H9 (cell line): ENCODE measurements around the gene C20orf204. TPM values are rescaled to one million over a fixed set of nuclear protein-coding genes. Genes with fewer than 3 reads are reported as not detected.

ENCODE experiments used
- DNase-seq: peaks from one replicate; pipeline ENCODE4 v3.0.0-alpha.2; 2017
- H2AFZ ChIP-seq: one replicate; pipeline ENCODE4 v1.6.1; 2013; ENCODE audit warnings: mild to moderate bottlenecking, low read length, control low read depth, moderate library complexity
- H2AK5ac ChIP-seq: 2 replicates; pipeline ENCODE4 v1.6.1; 2013; ENCODE audit warnings: low read length, control low read depth, mixed read lengths; ENCODE audit not compliant: insufficient read length
- H2BK120ac ChIP-seq: one replicate; pipeline ENCODE4 v1.6.1; 2013; ENCODE audit warnings: low read depth, mild to moderate bottlenecking, low read length, control low read depth, inconsistent platforms; ENCODE audit not compliant: poor library complexity, severe bottlenecking
- H2BK12ac ChIP-seq: 2 replicates; pipeline ENCODE4 v1.6.1; 2013; ENCODE audit warnings: low read length, control low read depth, mixed read lengths, low read depth; ENCODE audit not compliant: insufficient read length
- H2BK15ac ChIP-seq: 2 replicates; pipeline ENCODE4 v1.6.1; 2013; ENCODE audit warnings: low read depth, low read length, control low read depth
- H2BK20ac ChIP-seq: one replicate; pipeline ENCODE4 v1.6.1; 2013; ENCODE audit warnings: low read depth, mild to moderate bottlenecking, low read length, control low read depth, inconsistent platforms; ENCODE audit not compliant: poor library complexity, severe bottlenecking
- H2BK5ac ChIP-seq: 2 replicates; pipeline ENCODE4 v1.6.1; 2013; ENCODE audit warnings: low read length, control low read depth, mixed read lengths; ENCODE audit not compliant: insufficient read length
- H3K14ac ChIP-seq: 2 replicates; pipeline ENCODE4 v1.6.1; 2013; ENCODE audit warnings: low read length, control low read depth; ENCODE audit not compliant: insufficient read depth
- H3K18ac ChIP-seq: 2 replicates; pipeline ENCODE4 v1.6.1; 2013; ENCODE audit warnings: low read depth, mild to moderate bottlenecking, mixed read lengths, low read length, control low read depth; ENCODE audit not compliant: insufficient read length
- H3K23ac ChIP-seq: 2 replicates; pipeline ENCODE4 v1.6.1; 2013; ENCODE audit warnings: low read length, control low read depth, mixed read lengths, low read depth; ENCODE audit not compliant: insufficient read length
- H3K23me2 ChIP-seq: 2 replicates; pipeline ENCODE4 v1.6.1; 2013; ENCODE audit warnings: low read depth, mild to moderate bottlenecking, mixed read lengths, low read length, control low read depth; ENCODE audit not compliant: insufficient read length, poor library complexity, severe bottlenecking
- H3K27ac ChIP-seq: 2 replicates; pipeline ENCODE4 v1.5.1; 2013; ENCODE audit warnings: low read length, control low read depth, mixed read lengths, low read depth; ENCODE audit not compliant: insufficient read length
- H3K27me3 ChIP-seq: 2 replicates; pipeline ENCODE4 v1.6.1; 2013; ENCODE audit warnings: low read length, control low read depth, inconsistent platforms; ENCODE audit not compliant: insufficient read depth
- H3K4ac ChIP-seq: 2 replicates; pipeline ENCODE4 v1.6.1; 2013; ENCODE audit warnings: low read depth, mild to moderate bottlenecking, control low read depth, inconsistent platforms, low read length, moderate library complexity
- H3K4me1 ChIP-seq: 2 replicates; pipeline ENCODE4 v1.6.1; 2013; ENCODE audit warnings: low read length, control low read depth, inconsistent platforms; ENCODE audit not compliant: insufficient read depth
- H3K4me2 ChIP-seq: 2 replicates; pipeline ENCODE4 v1.6.1; 2013; ENCODE audit warnings: low read length, control low read depth, mixed read lengths; ENCODE audit not compliant: insufficient read length, insufficient read depth
- H3K56ac ChIP-seq: 2 replicates; pipeline ENCODE4 v1.6.1; 2013; ENCODE audit warnings: low read depth, mild to moderate bottlenecking, mixed read lengths, low read length, control low read depth; ENCODE audit not compliant: insufficient read length
- H3K79me1 ChIP-seq: 2 replicates; pipeline ENCODE4 v1.6.1; 2013; ENCODE audit warnings: low read depth, mild to moderate bottlenecking, moderate library complexity, low read length, control low read depth, inconsistent platforms; ENCODE audit not compliant: insufficient read depth, poor library complexity, severe bottlenecking
- H3K79me2 ChIP-seq: 2 replicates; pipeline ENCODE4 v1.6.1; 2013; ENCODE audit warnings: low read length, control low read depth, inconsistent platforms; ENCODE audit not compliant: insufficient read depth
- H3K9ac ChIP-seq: 2 replicates; pipeline ENCODE4 v1.6.1; 2013; ENCODE audit warnings: low read length, control low read depth, mixed read lengths; ENCODE audit not compliant: insufficient read length; ENCODE audit errors: extremely low read depth
- H3K9me3 ChIP-seq: one replicate; pipeline ENCODE4 v1.6.1; 2013; ENCODE audit warnings: low read depth, low read length, inconsistent platforms; ENCODE audit not compliant: control insufficient read depth
- H3T11ph ChIP-seq: one replicate; pipeline ENCODE4 v1.6.1; 2013; ENCODE audit warnings: mild to moderate bottlenecking, low read length, control low read depth, inconsistent platforms
- H4K20me1 ChIP-seq: one replicate; pipeline ENCODE4 v1.6.1; 2013; ENCODE audit not compliant: control insufficient read depth, insufficient read length, insufficient read depth
- H4K5ac ChIP-seq: 2 replicates; pipeline ENCODE4 v1.6.1; 2013; ENCODE audit warnings: low read depth, mild to moderate bottlenecking, mixed read lengths, low read length, control low read depth; ENCODE audit not compliant: insufficient read length
- H4K8ac ChIP-seq: replicated peaks from 2 replicates; pipeline ENCODE4 v1.6.1; 2013; ENCODE audit warnings: low read length, control low read depth, mixed read lengths, low read depth; ENCODE audit not compliant: insufficient read length
- H4K91ac ChIP-seq: 2 replicates; pipeline ENCODE4 v1.6.1; 2013; ENCODE audit warnings: low read depth, mild to moderate bottlenecking, moderate library complexity, mixed read lengths, low read length, control low read depth; ENCODE audit not compliant: insufficient read length
- H3K27ac Mint-ChIP-seq, 3 experiments: 2 replicates in 2 of 3; 3 replicates in 1 of 3; pipeline ENCODE4 v1.8.0; 2020 to 2021; ENCODE audit warnings: mixed read lengths in 3 of 3, mild to moderate bottlenecking in 1 of 3, moderate library complexity in 1 of 3
- H3K27me3 Mint-ChIP-seq: 2 replicates; pipeline ENCODE4 v1.8.0; 2021; ENCODE audit warnings: low read depth, mild to moderate bottlenecking, moderate library complexity, mixed read lengths
- H3K36me3 Mint-ChIP-seq, 3 experiments: 2 replicates in 2 of 3; 3 replicates in 1 of 3; pipeline ENCODE4 v1.8.0; 2020 to 2021; ENCODE audit warnings: low read depth in 3 of 3, mixed read lengths in 3 of 3; ENCODE audit not compliant: insufficient read depth in 1 of 3
- H3K4me1 Mint-ChIP-seq, 2 experiments: 2 replicates each; pipeline ENCODE4 v1.8.0; 2020; ENCODE audit warnings: mixed read lengths in 2 of 2
- H3K4me3 Mint-ChIP-seq, 2 experiments: 2 replicates in 1 of 2; 3 replicates in 1 of 2; pipeline ENCODE4 v1.8.0; 2020 to 2021; ENCODE audit warnings: mild to moderate bottlenecking in 2 of 2, mixed read lengths in 2 of 2, moderate library complexity in 1 of 2
- H3K9me3 Mint-ChIP-seq, 2 experiments: 2 replicates in 1 of 2; 3 replicates in 1 of 2; pipeline ENCODE4 v1.8.0; 2020; ENCODE audit warnings: mild to moderate bottlenecking in 2 of 2, mixed read lengths in 2 of 2, moderate library complexity in 1 of 2
- CTCF ChIP-seq: fragments of 200-600 bp; sonication (generic); conservative IDR thresholded peaks from 3 replicates; pipeline ENCODE4 v1.8.0; 2021; ENCODE audit warnings: antibody characterized with exemption, mild to moderate bottlenecking
- WGBS: extraction: QIAGEN DNeasy Blood & Tissue Kit; methylation state at CpG from one replicate; pipeline ENCODE4 v1.1.7; 2013; ENCODE audit warnings: missing lambda C conversion rate, low lambda C conversion rate, mixed read lengths; ENCODE audit not compliant: insufficient read length; ENCODE audit errors: extremely low coverage; 5-methylcytosine and 5-hydroxymethylcytosine counted together
- total RNA-seq: library from RNA; stranded (reverse); gene quantifications from 2 replicates; pipeline ENCODE4 v1.2.1, GENCODE V29; 2021

The C20orf204 gene
- total RNA-seq, 1 experiment from 2014 or later, result 2.2 TPM

- Histone ChIP-seq H3K4me1 (no peaks in the 10 kb centered on the region), H3K9ac (no peak overlapping the region), H3K56ac (no peak overlapping the region), H4K5ac (no peak overlapping the region), H3K4me2 (no peak overlapping the region), H2BK120ac (no peak overlapping the region), H2BK15ac (no peak overlapping the region), H2BK12ac (no peak overlapping the region), H3K27me3 (no peaks in the 10 kb centered on the region), H4K20me1 (no peaks in the 10 kb centered on the region), H2BK20ac (no peak overlapping the region), H3K27ac (no peak overlapping the region), H3K9me3 (no peaks in the 10 kb centered on the region), H3K14ac (no peak overlapping the region), H3K18ac (no peak overlapping the region), H2AK5ac (no peak overlapping the region), H3K23ac (no peak overlapping the region), H2AFZ (no peak overlapping the region), H4K8ac (no peak overlapping the region), H3K4ac (no peak overlapping the region), H3T11ph (no peak overlapping the region), H3K23me2 (no peaks in the 10 kb centered on the region), H3K79me2 (no peaks in the 10 kb centered on the region), H2BK5ac (no peak overlapping the region), H4K91ac (no peak overlapping the region), H3K79me1 (no peaks in the 10 kb centered on the region)
- Mint-ChIP-seq H3K27me3 (no peaks in the 10 kb centered on the region), H3K36me3 (peaks cover 41 to 87% (median 79%) of the 10 kb centered on the region in 3 experiments), H3K4me1 (no peaks in the 10 kb centered on the region), H3K4me3 (no peak overlapping the region), H3K9me3 (no peaks in the 10 kb centered on the region; a peak in 1 of 5 replicates), H3K27ac (peak overlapping the region in 1 of 3 experiments; percentile 36; a peak in 1 of 7 replicates)
- WGBS, result no CpG with 5 or more reads among the region's 18 CpGs
- DNase-seq, result no peak
- no peak for TF ChIP-seq CTCF
Measured at GRCh38 chr20:64025101-64025825, 10.7 kb upstream of the C20orf204 start.
